ENCODE data around the gene RBMS3.
"Not testable (repeated sequence)": the region's sequence is repeated elsewhere in the genome, so short reads cannot be mapped to it uniquely, and the experiment has no call there.

The RBMS3 gene

DNA sequence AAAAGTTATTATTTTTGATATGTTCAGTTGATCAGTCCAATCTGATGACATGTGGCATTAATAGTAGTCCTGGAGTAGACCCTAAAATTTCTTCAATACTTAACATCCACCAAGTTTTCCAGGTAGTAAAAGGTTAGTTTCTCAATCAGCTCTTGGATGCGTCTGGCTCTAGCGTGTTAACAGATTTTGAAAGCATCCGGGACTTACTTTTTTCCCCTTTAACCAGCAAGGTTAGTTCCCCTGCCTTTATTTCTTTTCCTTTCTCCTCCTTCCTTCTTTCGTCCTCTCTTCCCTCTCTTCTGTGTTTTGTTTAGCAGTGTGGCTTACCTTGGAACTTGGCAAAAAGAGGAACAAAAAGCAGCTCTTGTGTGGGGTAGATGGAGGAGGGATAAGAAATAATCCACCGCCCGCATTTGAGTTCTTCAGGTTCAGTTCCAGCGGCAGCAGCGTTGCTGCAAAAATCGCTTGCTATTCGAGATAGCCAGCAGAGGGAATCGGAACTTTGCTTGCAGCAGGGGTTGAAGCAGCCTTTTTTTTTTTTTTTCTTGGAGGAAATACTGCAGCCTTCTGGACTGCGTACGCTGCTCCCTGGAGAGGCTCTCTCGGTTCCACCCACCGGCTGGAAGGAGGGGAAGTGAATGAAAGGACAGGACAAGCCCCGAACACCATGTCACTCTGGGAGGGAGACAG lies at the start of gene RBMS3:
Gene RBMS3 (plus strand): TSS at position 668 of the 690 bp plus-strand sequence.
- H3K4me1 ChIP-seq (ENCODE audit: control insufficient read depth in 1 of 2, insufficient read depth in 2 of 2, low read length in 2 of 2) = no peaks in the 10 kb centered on the region
- H3K27me3 ChIP-seq (ENCODE audit: low read depth, low read length) = no peaks in the 10 kb centered on the region
- no peaks in the 10 kb centered on the region for H3K36me3 ChIP-seq (ENCODE audit: control insufficient read depth in 1 of 2, insufficient read depth in 2 of 2, low read length in 2 of 2)
- peak within 1 kb of the TSS; percentile 71 to 90 for H3K4me3 ChIP-seq (ENCODE audit: low read depth in 1 of 2, low read length in 2 of 2)
- no peaks in the 10 kb centered on the region for H3K9me3 ChIP-seq (ENCODE audit: control insufficient read depth in 1 of 2, low read length in 2 of 2)
- peak within 1 kb of the TSS; percentile 97 for H3K27ac ChIP-seq (ENCODE audit: low read length)

DNA sequence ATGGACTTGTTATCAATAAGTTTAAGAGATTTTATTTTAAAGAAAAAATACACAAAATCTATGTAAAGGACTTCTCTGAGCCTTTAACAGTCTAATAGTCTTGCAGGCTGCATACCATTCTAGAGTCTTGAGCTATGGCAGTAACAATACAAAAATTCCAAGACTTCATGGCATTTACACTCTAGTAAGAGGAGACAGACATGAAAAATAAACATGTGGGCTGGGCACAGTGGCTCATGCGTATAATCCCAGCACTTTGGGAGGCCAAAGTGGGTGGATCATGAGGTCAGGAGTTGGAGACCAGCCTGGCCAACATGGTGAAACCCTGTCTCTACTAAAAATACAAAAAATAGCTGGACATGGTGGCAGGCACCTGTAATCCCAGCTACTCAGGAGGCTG lies 47.7 kb upstream of the RBMS3 start:
- H3K4me1 ChIP-seq (ENCODE audit: control insufficient read depth in 1 of 2, insufficient read depth in 2 of 2, low read length in 2 of 2); H3K9me3 ChIP-seq (ENCODE audit: control insufficient read depth in 1 of 2, low read length in 2 of 2); H3K4me3 ChIP-seq (ENCODE audit: low read depth in 1 of 2, low read length in 2 of 2); H3K27me3 ChIP-seq (ENCODE audit: low read depth, low read length); H3K27ac ChIP-seq (ENCODE audit: low read length); H3K36me3 ChIP-seq (ENCODE audit: control insufficient read depth in 1 of 2, insufficient read depth in 2 of 2, low read length in 2 of 2): not testable (repeated sequence)

DNA sequence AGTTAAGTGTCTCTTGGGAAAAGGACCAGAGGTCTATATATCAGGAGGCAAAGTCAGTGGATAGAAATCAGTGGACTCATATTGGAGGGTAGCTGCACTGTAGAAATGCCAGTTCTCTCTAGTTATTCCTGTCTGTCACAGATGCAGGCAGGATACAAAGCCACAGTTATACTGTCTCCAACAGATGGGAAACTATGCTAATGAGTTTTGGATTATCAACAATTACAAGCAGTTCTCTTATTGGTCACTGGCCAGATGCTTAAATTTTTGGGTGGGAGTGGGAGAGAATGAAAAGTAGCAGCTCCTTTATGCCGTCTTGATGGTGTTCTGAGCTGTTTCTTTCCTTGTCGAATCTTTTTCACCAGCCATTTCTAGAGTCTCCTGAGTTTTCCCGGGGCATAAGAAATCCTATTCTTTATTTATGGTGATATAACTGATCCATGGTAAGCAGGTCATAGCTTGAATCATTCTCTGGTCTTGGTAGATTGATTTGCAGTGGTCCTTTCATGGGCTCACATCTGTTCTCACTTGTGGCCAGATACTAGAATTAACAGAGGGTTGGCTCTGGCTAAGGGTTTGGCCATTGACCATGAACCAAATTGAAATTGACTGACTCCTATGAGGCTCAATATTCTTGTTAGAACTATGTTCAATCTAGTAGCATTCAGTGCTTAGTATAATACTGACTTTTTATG lies 44.6 kb upstream of the RBMS3 start:
- H3K27ac ChIP-seq (ENCODE audit: low read length) = no peak overlapping the region
- H3K36me3 ChIP-seq (ENCODE audit: control insufficient read depth in 1 of 2, insufficient read depth in 2 of 2, low read length in 2 of 2) = no peaks in the 10 kb centered on the region
- H3K4me1 ChIP-seq (ENCODE audit: control insufficient read depth in 1 of 2, insufficient read depth in 2 of 2, low read length in 2 of 2) = no peaks in the 10 kb centered on the region
- H3K9me3 ChIP-seq (ENCODE audit: control insufficient read depth in 1 of 2, low read length in 2 of 2) = no peaks in the 10 kb centered on the region
- no peak overlapping the region for H3K4me3 ChIP-seq (ENCODE audit: low read depth in 1 of 2, low read length in 2 of 2)
- H3K27me3 ChIP-seq (ENCODE audit: low read depth, low read length) = no peaks in the 10 kb centered on the region

DNA sequence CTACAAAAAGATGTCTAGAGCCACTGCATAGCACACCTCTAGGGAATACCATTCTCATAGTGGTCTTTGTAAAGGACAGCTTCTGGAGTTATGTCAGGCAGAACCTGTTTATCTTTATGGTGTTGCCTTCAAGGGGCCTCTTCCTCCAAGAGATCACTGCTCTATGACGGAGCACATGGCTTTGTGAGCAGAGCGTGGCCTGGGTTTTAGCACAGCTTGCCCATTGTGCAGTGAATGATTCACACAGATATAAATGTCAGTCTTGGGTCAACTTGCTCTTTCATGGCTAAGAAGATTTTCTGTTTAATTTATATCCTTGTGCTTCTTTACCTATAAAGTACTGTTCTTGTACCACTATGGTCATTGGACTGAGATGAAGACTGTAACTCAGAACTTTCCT lies 41.5 kb upstream of the RBMS3 start:
- Histone ChIP-seq H3K9me3 (ENCODE audit: control insufficient read depth in 1 of 2, low read length in 2 of 2) (no peaks in the 10 kb centered on the region), H3K36me3 (ENCODE audit: control insufficient read depth in 1 of 2, insufficient read depth in 2 of 2, low read length in 2 of 2) (no peaks in the 10 kb centered on the region), H3K4me3 (ENCODE audit: low read depth in 1 of 2, low read length in 2 of 2) (no peak overlapping the region), H3K27me3 (ENCODE audit: low read depth, low read length) (no peaks in the 10 kb centered on the region), H3K27ac (ENCODE audit: low read length) (no peak overlapping the region), H3K4me1 (ENCODE audit: control insufficient read depth in 1 of 2, insufficient read depth in 2 of 2, low read length in 2 of 2) (no peaks in the 10 kb centered on the region)

DNA sequence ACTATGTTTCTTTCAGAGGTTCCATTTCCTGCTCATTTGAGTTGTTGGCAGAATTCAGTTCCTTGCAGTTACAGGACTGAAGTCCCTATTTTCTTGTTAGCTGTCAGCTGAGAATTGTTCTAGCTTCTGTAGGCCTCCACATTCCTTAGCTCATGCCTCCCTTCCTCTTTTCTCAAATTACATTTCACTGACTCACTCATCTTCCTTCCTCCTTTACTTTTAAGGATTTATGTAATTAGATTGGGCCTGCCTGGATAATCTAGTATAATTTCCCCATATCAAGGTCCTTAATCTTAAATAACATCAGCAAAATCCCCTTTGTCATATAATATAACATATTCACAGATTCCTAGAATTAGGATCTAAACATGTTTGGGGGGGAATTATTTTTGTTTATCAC lies 40.6 kb upstream of the RBMS3 start:
- Histone ChIP-seq H3K36me3 (ENCODE audit: control insufficient read depth in 1 of 2, insufficient read depth in 2 of 2, low read length in 2 of 2) (no peaks in the 10 kb centered on the region), H3K27ac (ENCODE audit: low read length) (no peak overlapping the region), H3K4me1 (ENCODE audit: control insufficient read depth in 1 of 2, insufficient read depth in 2 of 2, low read length in 2 of 2) (no peaks in the 10 kb centered on the region), H3K27me3 (ENCODE audit: low read depth, low read length) (no peaks in the 10 kb centered on the region), H3K9me3 (ENCODE audit: control insufficient read depth in 1 of 2, low read length in 2 of 2) (no peaks in the 10 kb centered on the region), H3K4me3 (ENCODE audit: low read depth in 1 of 2, low read length in 2 of 2) (no peak overlapping the region)

DNA sequence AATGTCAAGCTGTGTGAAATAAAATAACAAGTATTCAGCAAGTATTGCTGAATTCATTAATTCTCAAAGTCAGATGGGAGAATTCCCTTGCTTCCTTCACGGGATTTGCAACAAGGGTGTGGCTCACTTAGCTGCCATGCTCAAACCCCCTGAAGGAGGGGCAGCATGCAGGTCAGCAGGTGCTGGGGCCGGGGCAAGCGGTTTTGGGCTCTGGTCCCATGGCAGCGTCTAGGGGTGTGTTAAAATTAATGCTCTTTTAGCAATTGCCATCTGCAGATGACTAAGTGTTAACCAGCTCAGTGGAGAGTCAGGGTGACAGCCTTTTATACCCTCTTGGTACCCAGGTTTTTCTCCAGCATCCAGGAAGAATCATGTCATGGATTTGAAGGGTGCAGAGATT lies 40.0 kb upstream of the RBMS3 start:
- Histone ChIP-seq H3K9me3 (ENCODE audit: control insufficient read depth in 1 of 2, low read length in 2 of 2) (no peaks in the 10 kb centered on the region), H3K36me3 (ENCODE audit: control insufficient read depth in 1 of 2, insufficient read depth in 2 of 2, low read length in 2 of 2) (no peaks in the 10 kb centered on the region), H3K4me1 (ENCODE audit: control insufficient read depth in 1 of 2, insufficient read depth in 2 of 2, low read length in 2 of 2) (no peaks in the 10 kb centered on the region), H3K27me3 (ENCODE audit: low read depth, low read length) (no peaks in the 10 kb centered on the region), H3K4me3 (ENCODE audit: low read depth in 1 of 2, low read length in 2 of 2) (no peak overlapping the region), H3K27ac (ENCODE audit: low read length) (no peak overlapping the region)

DNA sequence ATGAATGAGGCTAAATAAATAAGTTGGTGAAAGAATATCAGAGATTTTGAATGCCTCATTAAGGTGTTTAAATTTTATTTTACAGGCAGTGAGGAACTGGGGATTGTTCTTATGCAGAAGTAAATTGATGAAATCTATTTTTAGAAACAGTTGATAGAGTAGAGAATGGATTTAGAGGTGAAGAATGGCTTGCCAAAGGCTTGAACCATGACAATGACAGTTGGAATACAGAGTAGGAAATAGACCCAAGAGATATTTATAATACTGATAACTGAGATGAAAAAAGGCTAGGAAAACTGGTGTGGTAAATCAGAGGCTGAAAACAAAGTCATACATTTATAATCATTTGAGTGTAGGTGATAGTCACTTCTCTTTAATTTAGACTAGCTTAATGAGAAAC lies 39.0 kb upstream of the RBMS3 start:
- Histone ChIP-seq H3K36me3 (ENCODE audit: control insufficient read depth in 1 of 2, insufficient read depth in 2 of 2, low read length in 2 of 2) (no peaks in the 10 kb centered on the region), H3K27ac (ENCODE audit: low read length) (no peak overlapping the region), H3K4me3 (ENCODE audit: low read depth in 1 of 2, low read length in 2 of 2) (no peak overlapping the region), H3K27me3 (ENCODE audit: low read depth, low read length) (no peaks in the 10 kb centered on the region), H3K4me1 (ENCODE audit: control insufficient read depth in 1 of 2, insufficient read depth in 2 of 2, low read length in 2 of 2) (no peaks in the 10 kb centered on the region), H3K9me3 (ENCODE audit: control insufficient read depth in 1 of 2, low read length in 2 of 2) (no peaks in the 10 kb centered on the region)

DNA sequence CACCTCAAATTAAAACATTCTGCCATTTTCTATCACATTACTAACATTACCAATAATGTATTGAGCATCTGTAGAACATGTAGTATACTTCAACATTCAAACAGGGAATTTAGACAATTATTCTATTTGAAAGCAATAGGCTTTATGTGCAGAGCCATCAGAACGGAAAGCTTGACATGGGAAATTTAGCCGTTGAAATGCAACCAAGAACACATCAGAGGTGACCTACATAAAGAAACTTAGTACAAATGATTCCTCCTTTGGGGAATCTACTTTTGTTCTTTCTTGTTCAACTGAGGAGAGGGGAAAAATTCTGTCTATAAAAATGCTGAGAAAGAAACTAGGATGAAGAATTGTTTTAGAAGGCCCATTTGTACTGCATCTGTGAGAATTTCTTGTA lies 38.6 kb upstream of the RBMS3 start:
- no peaks in the 10 kb centered on the region for H3K4me1 ChIP-seq (ENCODE audit: control insufficient read depth in 1 of 2, insufficient read depth in 2 of 2, low read length in 2 of 2)
- H3K36me3 ChIP-seq (ENCODE audit: control insufficient read depth in 1 of 2, insufficient read depth in 2 of 2, low read length in 2 of 2) = no peaks in the 10 kb centered on the region
- H3K27me3 ChIP-seq (ENCODE audit: low read depth, low read length) = no peaks in the 10 kb centered on the region
- H3K27ac ChIP-seq (ENCODE audit: low read length) = no peak overlapping the region
- H3K4me3 ChIP-seq (ENCODE audit: low read depth in 1 of 2, low read length in 2 of 2) = no peak overlapping the region
- no peaks in the 10 kb centered on the region for H3K9me3 ChIP-seq (ENCODE audit: control insufficient read depth in 1 of 2, low read length in 2 of 2)

DNA sequence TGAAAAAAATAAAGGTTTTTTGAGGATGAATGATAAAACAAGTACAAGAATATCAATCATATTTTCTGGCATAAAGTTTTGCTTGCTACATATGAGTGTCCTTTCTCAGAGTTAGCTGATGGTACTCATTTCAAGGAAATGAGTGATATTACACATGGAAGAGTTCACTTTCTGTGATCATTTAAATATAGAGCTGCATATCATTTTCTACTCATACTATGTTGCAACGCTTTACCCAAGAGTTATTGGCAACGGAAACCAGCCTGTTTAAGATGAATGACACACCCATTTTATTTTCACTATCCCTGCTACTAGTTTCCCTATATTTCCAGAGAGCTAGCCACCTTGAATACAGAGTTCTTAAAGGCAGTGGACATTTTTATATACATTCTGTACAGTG lies 35.4 kb upstream of the RBMS3 start:
- no peaks in the 10 kb centered on the region for H3K27me3 ChIP-seq (ENCODE audit: low read depth, low read length)
- no peaks in the 10 kb centered on the region for H3K9me3 ChIP-seq (ENCODE audit: control insufficient read depth in 1 of 2, low read length in 2 of 2)
- no peak overlapping the region for H3K27ac ChIP-seq (ENCODE audit: low read length)

DNA sequence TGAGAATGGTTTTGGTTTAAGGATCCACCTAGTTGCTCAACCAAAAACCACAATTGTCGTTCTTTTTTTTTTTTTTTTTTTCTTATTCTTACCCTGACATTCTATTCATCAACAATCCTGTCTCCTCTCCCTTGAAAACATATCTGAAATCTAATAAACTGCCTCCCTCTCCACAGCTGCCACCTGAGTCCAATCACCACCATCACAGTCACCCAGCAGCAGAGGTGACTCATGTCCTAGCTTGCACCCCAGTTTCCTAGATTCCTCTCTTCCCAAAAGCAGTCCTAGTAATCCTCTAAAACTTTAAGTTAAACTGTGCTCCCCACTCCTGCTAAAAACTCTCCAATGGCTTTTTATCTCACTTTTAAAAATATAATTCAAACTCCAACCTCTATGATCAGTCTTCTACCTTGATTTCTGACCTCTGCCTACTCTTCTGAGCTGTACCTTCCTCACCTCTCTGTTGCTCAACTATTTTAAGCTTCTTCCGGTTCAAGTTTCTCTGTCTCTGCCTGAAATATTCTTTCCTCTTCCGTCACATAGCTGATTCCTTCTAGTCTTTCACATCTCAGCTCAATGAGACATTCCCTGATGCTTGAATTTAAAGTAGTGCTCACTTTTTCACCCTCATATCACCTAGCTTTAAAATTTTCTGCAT lies 33.7 kb upstream of the RBMS3 start:
- no peak overlapping the region for H3K27ac ChIP-seq (ENCODE audit: low read length)
- H3K36me3 ChIP-seq (ENCODE audit: control insufficient read depth in 1 of 2, insufficient read depth in 2 of 2, low read length in 2 of 2) = no peaks in the 10 kb centered on the region
- no peaks in the 10 kb centered on the region for H3K27me3 ChIP-seq (ENCODE audit: low read depth, low read length)
- no peaks in the 10 kb centered on the region for H3K4me1 ChIP-seq (ENCODE audit: control insufficient read depth in 1 of 2, insufficient read depth in 2 of 2, low read length in 2 of 2)
- no peaks in the 10 kb centered on the region for H3K9me3 ChIP-seq (ENCODE audit: control insufficient read depth in 1 of 2, low read length in 2 of 2)
- no peak overlapping the region for H3K4me3 ChIP-seq (ENCODE audit: low read depth in 1 of 2, low read length in 2 of 2)

More for the DNA sequence above, 35.4 kb upstream of the RBMS3 start:
- no peak overlapping the region for H3K4me3 ChIP-seq (ENCODE audit: low read depth in 1 of 2, low read length in 2 of 2)
- no peaks in the 10 kb centered on the region for H3K36me3 ChIP-seq (ENCODE audit: control insufficient read depth in 1 of 2, insufficient read depth in 2 of 2, low read length in 2 of 2)
- H3K4me1 ChIP-seq (ENCODE audit: control insufficient read depth in 1 of 2, insufficient read depth in 2 of 2, low read length in 2 of 2) = no peaks in the 10 kb centered on the region

DNA sequence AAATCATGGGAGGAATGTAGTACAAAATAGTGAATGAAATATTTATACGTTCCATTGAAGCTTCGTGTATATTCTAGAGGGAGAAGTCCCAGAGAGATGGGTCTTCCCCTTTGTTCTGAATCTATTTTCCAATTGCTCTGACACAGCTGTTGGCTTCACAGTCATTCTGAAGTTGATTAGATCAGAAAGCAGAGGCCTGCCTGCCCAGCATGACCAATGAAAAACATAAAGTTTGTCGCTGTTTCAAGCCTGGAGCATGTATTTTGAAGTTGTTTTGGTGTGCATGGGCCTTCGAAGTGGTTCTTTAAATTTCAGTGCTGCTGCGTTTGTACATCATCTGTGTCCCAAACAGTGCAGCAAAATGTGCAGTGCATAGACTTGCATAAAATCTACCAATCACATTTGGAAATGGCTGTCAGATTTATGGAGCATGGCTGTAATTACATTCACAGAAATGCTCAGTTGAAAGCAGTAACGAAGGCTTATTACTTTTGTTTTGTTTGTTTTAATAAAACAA lies 31.0 kb upstream of the RBMS3 start:
- Histone ChIP-seq H3K27me3 (ENCODE audit: low read depth, low read length) (no peaks in the 10 kb centered on the region), H3K9me3 (ENCODE audit: control insufficient read depth in 1 of 2, low read length in 2 of 2) (no peaks in the 10 kb centered on the region), H3K27ac (ENCODE audit: low read length) (no peak overlapping the region), H3K4me1 (ENCODE audit: control insufficient read depth in 1 of 2, insufficient read depth in 2 of 2, low read length in 2 of 2) (no peaks in the 10 kb centered on the region), H3K4me3 (ENCODE audit: low read depth in 1 of 2, low read length in 2 of 2) (no peak overlapping the region), H3K36me3 (ENCODE audit: control insufficient read depth in 1 of 2, insufficient read depth in 2 of 2, low read length in 2 of 2) (no peaks in the 10 kb centered on the region)
